Measurements from ENCODE around the gene PLP1.

DNA sequence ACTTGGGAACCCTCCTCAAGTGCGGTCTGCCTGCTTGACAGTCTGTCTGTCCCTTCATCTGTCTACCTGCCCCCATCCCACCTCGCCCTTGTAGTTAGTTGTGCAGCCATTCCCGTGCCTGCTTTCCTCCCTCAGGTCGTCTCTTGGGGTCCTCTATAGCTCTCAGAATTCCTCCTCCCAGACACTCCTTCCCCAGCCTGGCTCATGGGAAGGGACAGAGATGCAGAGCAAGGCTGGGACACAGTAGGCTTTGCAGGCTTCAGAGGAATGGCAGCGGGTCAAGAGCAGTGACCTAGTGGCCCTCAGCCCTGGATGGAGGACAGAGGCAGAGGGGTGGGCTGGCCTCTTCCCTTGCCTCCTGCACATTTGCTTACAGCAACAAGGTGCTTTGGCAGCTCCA lies 47.6 kb upstream of the PLP1 start:
- no peak for TF ChIP-seq GATA3 (IDR thresholded peaks at IDR 0.05; ENCODE audit: low read depth, low read length)
- no peak for TF ChIP-seq GATA2 (IDR thresholded peaks at IDR 0.05; ENCODE audit: low read depth, low read length)
